ENCODE data around the gene TMEM168. TPM values are rescaled to one million over a fixed set of nuclear protein-coding genes. Genes with fewer than 3 reads are reported as not detected.
"Not testable (repeated sequence)": the region's sequence is repeated elsewhere in the genome, so short reads cannot be mapped to it uniquely, and the experiment has no call there.

TMEM168 gene
- total and polyA plus RNA-seq, 12 donors, result 9.6 to 23.7 (median 17.5) TPM

GRCh38 chr7:112743811-112744210 lies 46.4 kb downstream of the TMEM168 start:
- Histone ChIP-seq H3K27me3 (no peaks in the 10 kb centered on the region), H3K4me1 (peaks cover 0 to 16% (median 0%) of the 10 kb centered on the region in 9 donors), H3K9me3 (peaks cover 0 to 13% (median 0%) of the 10 kb centered on the region in 11 donors), H3K4me3 (no peak overlapping the region), H3K36me3 (no peaks in the 10 kb centered on the region), H3K27ac (no peak overlapping the region)
- no peak for DNase-seq
- WGBS, 2 donors, result 63 to 76% methylated on average over 1 of the region's 1 CpG
- intact Hi-C loops (cut with DNase I), result no loop called here
- ATAC-seq, result peak in 2 of 8 donors; percentile 41 to 45
- TF ChIP-seq, protein P1, sequence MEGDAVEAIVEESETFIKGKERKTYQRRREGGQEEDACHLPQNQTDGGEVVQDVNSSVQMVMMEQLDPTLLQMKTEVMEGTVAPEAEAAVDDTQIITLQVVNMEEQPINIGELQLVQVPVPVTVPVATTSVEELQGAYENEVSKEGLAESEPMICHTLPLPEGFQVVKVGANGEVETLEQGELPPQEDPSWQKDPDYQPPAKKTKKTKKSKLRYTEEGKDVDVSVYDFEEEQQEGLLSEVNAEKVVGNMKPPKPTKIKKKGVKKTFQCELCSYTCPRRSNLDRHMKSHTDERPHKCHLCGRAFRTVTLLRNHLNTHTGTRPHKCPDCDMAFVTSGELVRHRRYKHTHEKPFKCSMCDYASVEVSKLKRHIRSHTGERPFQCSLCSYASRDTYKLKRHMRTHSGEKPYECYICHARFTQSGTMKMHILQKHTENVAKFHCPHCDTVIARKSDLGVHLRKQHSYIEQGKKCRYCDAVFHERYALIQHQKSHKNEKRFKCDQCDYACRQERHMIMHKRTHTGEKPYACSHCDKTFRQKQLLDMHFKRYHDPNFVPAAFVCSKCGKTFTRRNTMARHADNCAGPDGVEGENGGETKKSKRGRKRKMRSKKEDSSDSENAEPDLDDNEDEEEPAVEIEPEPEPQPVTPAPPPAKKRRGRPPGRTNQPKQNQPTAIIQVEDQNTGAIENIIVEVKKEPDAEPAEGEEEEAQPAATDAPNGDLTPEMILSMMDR (IDR thresholded peaks at IDR 0.05), result no peak

DNA sequence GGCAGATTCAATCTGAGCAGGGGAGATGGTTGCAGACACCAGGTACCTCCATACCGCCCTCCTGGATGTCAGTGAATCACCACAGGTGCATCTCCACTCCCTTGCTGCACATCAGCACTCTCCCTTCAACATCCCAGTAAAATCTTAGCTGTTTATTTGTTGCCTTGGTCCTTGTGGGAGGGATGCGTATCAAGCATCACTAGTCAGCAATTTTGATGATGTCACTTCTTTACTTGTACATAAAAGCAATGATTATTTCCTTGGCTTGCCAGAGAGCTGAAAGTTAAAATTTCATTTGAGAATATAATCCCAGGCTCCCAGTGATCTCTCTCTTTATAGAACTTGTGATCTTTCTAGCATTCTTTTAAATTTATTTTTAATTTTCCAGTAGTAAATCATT lies 49.5 kb downstream of the TMEM168 start:
- Histone ChIP-seq H3K4me1 (peaks cover 0 to 16% (median 0%) of the 10 kb centered on the region in 9 donors), H3K36me3 (no peaks in the 10 kb centered on the region), H3K4me3 (no peak overlapping the region), H3K9me3 (peaks cover 0 to 38% (median 8%) of the 10 kb centered on the region in 11 donors), H3K27me3 (no peaks in the 10 kb centered on the region), H3K27ac (no peak overlapping the region)
- TF ChIP-seq, protein P1 (IDR thresholded peaks at IDR 0.05), result no peak
- ATAC-seq (no peak), DNase-seq (no peak)
- intact Hi-C loops (cut with DNase I), result no loop called here
- 90 to 95% methylated on average over 2 of the region's 2 CpGs for WGBS, 2 donors

GRCh38 chr7:112739436-112740180 lies 50.6 kb downstream of the TMEM168 start:
- Histone ChIP-seq H3K36me3 (no peaks in the 10 kb centered on the region), H3K27me3 (no peaks in the 10 kb centered on the region), H3K4me1 (peaks cover 0 to 13% (median 0%) of the 10 kb centered on the region in 9 donors), H3K27ac (no peak overlapping the region), H3K9me3 (peaks cover 0 to 49% (median 18%) of the 10 kb centered on the region in 11 donors), H3K4me3 (no peak overlapping the region)
- ATAC-seq (peak in 3 of 8 donors; percentile 24 to 30 (median 25)), DNase-seq (no peak)
- intact Hi-C loops (cut with DNase I), result no loop called here
- WGBS, 2 donors, result 84 to 87% methylated on average over 3 of the region's 3 CpGs
- TF ChIP-seq, protein P1 (IDR thresholded peaks at IDR 0.05), result no peak

DNA sequence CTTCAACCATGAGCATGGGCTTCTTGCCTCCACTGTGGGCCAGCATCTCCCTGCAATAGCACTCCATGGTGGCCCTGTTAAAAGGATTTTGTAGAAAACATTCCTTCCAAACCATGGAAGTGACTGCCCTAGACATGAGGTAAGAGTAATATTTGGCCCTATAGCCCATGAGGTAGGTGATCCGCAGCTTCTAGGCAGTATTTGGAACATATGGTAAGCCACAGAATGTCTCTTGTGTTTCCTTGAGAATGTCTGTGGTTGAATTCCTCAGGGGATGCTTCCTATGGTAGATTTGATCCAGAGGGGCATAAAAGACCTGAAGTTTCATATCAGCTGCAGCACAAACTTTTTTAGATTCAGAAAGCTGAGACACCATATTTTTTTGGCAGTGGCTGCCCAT lies 54.9 kb downstream of the TMEM168 start:
- ATAC-seq, result no peak
- H3K27ac ChIP-seq, result no peak overlapping the region
- no peak for DNase-seq
- TF ChIP-seq, protein P1 (IDR thresholded peaks at IDR 0.05), result no peak
- H3K4me3 ChIP-seq, result no peak overlapping the region
- H3K27me3 ChIP-seq, result no peaks in the 10 kb centered on the region
- no peaks in the 10 kb centered on the region for H3K4me1 ChIP-seq
- H3K36me3 ChIP-seq, result no peaks in the 10 kb centered on the region
- 88 to 95% methylated on average over 1 of the region's 1 CpG for WGBS, 2 donors
- intact Hi-C loops (cut with DNase I), result no loop called here
- peaks cover 0 to 86% (median 25%) of the 10 kb centered on the region in 11 donors for H3K9me3 ChIP-seq

DNA sequence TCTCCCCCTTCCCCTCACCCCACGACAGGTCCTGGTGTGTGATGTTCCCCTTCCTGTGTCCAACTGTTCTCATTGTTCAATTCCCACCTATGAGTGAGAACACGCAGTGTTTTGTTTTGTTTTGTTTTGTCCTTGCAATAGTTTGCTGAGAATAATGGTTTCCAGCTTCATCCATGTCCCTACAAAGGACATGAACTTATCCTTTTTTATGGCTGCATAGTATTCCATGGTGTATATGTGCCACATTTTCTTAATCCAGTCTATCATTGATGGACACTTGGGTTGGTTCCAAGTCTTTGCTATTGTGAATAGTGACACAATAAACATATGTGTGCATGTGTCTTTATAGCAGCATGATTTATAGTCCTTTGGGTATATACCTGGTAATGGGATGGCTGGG lies 58.9 kb downstream of the TMEM168 start:
- intact Hi-C loops (cut with DNase I); H3K27ac ChIP-seq; H3K4me3 ChIP-seq; DNase-seq; ATAC-seq; H3K4me1 ChIP-seq; H3K36me3 ChIP-seq; H3K27me3 ChIP-seq: not testable (repeated sequence)
- peaks cover 0 to 87% (median 25%) of the 10 kb centered on the region in 11 donors for H3K9me3 ChIP-seq
- 87 to 94% methylated on average over 2 of the region's 2 CpGs for WGBS, 2 donors
